GM21390 (cell line): Measurements from ENCODE around the gene RNF11.

Experiments used
- ATAC-seq: cut with Tn5 transposase; IDR thresholded peaks from one replicate; pipeline ENCODE4 v1.9.1; 2021; ENCODE audit not compliant: unreplicated experiment

The RNF11 gene

DNA sequence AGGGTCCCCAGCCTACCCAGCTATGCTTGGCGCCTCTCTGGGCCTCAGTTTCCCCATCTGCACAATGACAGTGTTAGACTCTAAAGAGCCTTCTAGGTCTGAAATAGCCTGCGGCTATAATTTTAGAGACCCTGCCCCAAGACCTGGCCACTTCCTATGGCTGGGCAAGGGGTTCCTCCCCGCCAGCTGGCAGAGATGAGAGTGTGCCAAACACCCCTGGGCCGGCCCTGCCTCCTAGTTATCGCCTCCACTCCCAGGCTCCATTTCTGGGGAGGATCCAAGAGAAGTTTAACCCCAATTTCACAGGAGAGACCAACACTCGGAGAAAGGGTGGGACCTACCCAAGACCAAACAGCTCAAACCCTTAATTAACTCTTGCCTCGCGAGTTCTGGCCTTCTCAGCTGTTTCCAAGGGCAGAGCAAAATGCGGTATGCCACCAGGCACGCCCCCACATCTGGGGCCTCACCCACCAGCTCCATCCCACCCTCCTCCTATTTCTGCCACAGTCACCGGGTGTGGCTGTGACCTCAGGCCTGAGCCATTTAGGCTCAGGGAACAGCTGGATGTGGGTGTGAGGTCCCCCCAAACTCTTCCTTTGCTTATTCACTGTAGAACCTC is 58.6 kb downstream of the RNF11 start:
- ATAC-seq = no peak

DNA sequence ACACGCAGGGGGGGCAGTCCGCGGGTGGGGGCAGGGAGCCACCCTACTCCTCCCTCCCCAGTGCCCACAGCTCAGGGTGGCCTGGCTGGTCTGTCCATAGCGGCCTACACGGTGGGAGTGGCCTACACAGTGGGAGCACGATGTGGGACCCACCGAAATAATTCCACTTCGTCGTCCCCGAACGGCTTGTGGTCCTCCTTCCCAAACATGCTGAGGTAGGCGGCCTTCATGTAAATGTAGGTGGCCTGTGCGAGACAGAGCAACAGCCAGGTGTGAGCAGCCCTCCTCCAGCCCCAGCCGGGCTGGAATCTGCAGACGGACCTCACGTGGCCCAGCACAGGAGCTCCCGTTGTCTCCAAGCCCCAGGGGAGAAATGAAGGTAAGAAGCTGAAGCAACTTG is 59.9 kb downstream of the RNF11 start:
- ATAC-seq = no peak

DNA sequence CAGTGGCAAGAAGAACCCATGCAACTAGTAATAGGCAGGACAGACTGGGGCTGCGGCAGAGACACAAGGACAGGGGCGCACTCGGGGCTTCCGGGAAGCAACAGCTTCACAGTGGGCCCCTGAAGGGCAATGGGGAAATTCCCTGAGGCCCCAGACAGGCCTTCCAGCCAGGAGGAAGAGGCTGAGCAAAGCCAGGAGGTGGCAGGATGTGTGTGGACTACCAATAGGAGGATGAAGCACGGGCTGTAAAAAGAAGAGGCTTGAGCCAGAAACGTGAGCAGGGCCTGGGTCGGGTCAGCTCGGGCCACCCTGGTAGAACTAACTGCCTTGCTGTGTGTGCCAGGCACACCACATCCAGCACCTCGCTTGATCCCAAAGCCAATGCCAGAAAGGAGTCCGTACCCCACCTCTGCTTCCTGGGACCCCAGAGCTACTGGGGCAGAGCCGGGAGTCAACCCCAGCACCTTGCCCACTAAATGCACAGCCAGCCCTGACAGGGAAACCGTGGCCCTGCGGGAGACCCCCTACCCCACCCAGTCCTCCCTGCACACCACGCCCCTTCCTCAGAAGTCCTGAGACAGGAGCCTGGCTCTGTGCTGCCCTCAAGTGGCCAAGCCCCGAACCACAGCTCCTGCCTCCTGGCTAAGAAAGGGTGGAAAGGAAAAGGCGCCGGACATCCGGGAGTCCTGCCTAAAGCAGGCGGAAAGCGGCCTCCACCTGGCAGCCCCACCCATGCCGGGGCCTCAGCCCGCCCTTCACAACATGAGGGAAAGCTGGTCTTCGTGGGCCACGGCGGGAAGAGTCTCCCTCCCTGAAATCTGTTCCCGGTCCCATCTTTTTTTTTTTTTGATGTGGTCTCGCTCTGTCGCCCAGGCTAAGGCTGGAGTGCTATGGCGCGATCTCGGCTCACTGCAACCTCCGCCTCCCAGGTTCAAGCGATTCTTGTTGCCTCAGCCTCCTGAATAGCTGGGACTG is 60.6 kb downstream of the RNF11 start:
- peak; percentile 61 for ATAC-seq

DNA sequence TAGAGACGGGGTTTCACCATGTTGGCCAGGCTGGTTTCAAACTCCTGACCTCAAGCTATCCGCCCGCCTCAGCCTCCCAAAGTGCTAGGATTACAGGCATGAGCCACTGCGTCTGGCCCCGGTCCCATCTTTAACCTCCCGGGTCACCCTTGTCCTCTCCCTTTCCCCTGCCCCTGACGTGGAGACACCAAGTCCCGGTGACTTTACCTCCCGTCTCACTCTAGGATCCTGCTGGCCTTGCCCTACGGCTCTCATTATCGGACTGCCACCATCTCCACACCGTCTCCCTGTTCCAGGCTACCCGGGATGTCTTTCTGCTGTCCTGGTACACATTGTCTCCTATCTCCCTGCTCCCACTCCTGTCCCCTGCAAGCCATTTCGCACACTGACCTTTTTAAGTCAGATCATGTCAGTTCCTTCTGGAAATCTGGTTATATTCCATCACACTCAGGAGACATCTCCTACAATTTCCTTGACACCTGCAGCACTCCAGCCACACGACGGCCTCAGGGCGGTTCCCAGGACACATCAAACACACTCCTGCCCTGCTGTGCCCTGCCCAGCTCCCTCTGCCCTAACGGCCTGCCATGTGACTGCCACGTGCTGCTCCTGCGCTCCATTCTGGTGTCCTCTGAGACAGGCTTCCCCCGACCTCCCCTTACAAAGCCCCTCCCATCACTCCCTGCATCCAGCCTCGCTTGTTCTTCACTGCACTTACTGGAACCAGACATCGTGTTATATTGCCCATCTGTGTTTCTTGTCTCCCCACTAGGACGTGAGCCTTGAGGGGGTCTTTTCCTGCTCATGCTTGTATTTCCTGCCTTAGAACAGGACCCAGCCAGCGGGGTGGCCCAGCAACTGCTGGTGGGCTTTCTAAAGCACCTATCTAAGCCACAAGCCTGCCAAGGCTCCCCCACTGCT is 61.6 kb downstream of the RNF11 start:
- no peak for ATAC-seq

DNA sequence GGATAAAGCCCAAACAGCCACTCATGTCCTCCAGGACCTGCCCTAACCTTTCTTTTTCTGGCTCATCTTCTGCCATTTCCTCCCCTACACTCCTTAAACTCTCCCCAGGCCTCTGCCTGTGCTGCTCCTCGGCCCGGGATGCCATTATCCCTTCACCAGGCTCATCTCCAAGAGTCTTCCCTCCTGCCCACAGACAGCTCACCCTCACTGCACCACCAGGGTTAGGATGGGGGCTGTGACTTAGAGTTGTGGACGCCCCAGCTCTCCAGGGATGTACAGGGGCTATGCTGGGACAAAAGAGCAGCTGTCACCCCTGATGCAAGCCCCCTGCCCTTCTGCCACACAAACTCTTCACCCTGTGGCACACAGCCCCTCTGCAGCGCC is 62.2 kb downstream of the RNF11 start:
- no peak for ATAC-seq

DNA sequence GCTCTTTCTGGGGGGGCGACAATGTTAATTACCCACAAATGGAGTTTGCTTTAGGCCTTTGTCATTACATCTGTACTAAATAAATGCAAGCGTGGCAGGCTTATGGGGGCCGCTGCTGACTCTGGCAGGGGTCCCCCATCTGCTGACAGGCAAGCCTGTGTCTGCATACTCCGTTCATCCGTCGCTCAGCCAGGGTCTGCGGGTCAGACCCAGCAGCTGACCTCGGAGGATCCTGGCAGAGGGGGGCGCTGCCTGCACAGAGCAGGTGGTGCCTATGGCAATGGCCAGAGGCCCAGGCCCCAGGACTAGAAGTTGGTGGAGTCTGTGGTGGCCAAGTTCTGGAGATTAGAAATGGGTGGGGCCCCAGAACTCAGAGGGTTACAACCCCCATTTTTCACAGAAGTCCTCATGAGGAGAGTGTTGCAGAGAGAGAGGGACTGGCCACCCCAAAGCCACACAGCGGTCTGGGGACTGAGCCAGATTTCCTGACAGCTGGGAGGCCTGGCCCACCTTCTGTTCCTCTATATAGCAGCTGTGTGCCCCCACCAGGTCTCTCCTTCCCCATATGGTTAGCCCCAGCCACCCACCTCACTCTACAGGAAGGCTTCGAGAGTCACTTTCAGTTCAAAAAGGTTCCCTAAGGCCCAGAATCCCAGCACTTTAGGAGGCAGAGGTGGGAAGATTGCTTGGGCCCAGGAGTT is 63.3 kb downstream of the RNF11 start:
- ATAC-seq = no peak

DNA sequence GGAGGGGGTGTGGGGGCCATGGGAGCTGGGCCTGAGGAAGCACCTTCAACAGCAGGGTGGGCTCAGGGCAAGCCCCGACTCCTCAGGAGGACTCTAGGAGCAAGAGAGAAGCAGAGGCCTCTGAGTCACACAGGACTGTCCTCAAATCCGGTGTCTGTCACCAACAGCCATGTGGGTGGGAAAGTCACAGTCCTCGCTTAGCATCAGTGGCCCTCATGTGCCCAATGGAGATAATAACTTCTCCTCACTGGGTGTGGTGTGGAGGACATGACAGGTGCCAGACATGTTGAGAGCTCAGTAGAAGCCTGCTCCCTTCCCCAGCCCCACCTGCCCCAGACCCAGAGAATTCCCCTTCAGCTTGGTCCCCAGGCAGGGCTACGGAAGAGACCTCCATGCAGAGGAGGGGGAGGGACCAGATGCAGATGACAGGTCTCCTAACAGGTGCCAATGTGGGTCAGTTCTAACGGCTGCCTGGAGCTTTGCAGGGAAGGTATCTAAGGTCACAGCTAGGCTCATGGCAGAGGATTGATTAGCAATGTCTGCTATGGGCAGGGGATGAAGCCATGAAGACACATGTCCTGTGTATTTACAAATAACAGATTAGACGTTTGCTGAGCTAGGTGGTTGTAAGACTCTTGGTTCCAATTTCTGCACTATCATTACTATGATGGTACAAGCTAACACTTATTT is 64.1 kb downstream of the RNF11 start:
- no peak for ATAC-seq

DNA sequence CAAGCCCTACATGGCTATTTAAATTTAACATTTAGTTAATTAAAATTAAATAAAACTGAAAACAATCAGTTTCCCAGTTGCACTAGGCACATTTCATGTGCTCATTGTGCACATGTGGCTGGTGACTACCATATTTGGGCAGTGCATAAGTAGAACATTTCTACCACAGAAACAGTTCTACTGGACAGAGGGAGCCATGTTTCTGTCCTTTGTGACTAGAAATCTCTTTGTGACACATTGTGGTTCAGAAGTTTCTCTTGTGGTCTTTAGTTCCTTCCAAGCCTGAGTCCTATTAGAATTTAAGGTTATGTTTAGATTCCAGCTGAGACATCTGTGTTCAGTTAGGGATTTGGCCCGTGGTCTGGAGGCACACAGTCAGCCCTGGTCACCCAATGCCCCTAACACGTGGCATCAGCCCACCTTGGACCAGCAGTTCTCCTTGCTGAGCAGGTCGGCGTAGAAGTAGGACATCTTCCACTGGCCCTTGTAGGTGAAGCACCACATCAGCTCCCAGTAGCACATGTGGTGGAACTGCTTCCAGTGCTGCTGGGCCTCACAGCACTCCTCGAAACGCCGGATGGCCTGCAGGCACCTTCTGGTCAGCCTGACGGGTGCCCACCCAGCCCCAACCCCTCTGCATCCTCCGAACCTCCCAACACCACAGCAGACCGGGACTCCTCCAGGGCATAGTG is 65.2 kb downstream of the RNF11 start:
- ATAC-seq = no peak

DNA sequence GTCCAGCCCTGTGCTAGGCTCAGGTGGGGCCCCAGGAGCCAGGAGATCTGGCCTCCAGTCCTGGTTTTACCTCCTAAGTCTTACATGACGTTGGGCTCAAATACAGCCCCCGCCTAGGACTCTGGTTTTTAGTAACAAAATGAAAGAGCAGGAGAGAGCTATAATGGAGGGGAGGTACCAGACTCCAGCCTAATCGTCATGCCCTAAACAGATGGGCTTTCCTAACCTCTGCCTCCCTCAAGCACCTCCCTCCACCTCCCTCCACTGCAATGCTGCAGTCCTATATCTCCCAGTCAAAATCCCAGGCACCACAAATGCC is 65.7 kb downstream of the RNF11 start:
- no peak for ATAC-seq

DNA sequence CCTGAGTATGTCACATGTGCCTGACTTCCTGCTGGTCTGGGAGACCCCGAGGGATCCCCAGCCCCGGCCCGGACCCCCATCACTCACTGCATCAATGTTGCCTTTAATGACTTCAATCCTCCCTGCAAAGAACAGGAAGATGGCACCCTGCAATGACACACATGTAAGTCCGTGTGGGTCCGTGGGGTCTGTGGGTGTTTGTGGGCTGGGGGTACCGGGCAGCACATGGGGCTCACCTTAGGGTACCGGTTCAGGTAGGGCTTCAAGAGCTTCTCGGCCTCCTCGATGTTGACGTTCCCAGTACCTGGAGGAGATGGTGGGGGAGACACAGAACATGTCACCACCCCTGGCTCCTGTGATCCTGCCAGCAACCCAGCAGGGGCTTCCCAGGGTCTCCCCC is 66.2 kb downstream of the RNF11 start:
- no peak for ATAC-seq

DNA sequence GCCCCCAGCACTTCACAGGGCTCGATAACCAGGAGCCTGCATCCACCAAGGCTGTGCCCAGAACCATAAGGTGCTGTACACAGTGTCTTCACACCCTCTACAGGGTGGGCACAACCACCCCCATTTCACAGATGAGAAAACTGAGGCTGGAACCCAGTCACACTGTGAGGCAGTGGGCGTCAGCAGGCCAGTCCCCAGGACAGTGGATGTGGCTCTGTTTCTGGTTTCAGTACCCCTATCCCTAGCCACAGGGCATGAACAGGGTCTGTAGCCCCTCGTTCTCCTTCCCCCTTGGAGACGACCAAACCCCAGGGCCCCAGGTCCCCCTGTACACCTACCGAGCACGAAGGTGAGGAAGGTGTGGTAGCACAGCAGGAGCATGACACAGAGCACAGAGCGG is 66.7 kb downstream of the RNF11 start:
- no peak for ATAC-seq

DNA sequence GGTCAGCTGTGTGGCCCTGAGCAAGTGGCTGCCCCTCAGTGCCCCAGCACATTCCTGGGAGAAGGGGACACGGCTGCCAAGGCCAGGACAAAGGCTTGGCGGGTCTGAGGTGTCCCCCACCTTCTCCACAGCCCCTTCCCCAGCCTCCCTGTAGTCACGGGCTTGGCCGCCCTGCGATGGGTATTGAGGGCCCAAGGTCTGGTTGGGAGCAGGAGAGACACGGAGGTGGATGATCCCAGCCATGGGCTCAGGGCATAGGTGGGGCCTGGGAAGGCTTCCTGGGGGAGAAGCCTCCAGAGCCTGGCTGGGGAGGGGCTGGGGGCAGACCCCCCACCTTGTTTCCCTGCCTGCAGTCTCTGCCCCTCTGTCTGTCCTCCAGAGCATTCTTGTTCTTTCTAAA is 67.2 kb downstream of the RNF11 start:
- ATAC-seq = no peak

DNA sequence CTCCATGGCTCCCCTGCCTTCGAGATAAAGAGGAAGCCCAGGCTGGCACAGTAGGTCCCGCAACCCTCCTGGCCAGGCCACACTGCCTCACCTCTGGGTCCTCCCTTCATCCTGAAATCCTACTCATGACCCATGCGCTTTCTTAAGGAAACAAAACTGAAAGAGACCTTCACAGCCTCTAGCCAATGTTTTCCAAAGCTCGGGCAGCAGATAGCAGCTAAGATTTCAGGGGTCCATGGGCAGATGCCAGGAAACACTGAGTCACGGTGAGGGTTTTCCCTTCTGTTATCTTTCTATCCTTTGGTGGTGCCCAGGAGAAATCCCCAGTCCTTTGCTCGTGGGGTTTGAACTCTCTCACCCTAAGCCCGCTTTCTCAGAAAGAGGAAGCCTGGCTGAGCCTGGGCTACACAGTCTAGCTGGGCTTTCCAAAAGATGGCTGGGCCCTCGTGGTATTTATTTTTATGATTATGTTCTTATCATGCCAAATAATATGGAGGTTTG is 67.7 kb downstream of the RNF11 start:
- ATAC-seq = peak; percentile 39

DNA sequence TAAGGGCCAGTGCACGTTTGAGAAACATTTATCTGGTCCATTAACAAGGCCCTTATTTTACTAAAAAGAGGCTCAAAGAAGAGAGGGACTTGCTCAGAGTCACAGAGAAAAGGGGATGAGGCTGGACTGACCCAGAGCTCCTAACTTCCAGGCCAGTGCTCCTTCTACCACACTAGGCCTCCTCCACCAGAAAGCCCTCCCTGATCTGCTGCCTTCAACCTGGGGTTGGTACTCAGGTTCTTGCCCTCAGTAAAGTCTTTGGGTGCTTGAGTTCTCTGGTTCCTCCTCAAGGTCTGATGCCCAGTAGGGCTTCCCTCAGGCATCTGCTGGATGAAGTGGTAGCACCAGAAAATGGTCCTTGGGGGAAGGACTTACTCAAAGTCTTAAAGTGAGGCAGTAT is 68.3 kb downstream of the RNF11 start:
- no peak for ATAC-seq

DNA sequence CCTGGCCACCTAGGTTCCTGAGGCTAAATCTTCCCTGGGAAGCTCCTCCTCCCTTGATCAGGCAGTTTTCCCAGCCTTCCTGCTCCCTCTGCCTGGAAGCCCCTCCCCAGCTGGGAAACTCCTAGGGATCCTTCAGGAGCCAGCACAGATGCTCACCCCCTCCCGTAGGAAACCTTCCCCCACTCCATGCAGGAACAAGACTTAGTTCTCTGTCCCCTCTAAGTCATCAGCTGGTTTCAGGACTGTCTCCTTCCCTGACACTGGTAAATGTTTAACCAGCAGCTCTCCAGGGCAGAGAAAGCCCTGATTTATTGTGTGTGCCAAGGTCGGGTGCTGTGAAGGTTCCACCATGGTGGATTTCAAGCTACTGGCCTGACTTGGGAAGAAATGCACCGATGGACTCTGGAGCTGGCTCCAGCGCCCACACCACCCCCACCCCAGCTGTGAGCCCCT is 69.3 kb downstream of the RNF11 start:
- no peak for ATAC-seq

DNA sequence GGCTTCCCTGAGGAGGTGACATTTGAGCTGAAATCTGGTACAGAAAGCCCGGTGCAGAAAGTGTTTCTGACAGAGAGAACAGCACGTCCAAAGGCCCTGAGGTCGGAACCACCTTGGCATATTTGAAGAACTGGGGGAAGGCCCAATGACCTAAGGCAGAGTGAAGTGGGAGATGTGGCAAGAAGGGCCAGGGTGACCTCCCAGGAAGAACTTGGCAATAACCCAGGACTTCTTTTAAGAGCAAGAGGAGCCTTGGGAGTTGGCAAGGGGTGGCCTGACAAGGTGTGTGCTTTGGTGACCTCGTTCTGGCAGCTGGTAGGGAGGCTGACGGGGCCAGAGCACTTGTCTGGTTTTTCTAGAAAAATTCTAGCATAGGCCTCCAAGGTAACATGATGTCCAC is 70.9 kb downstream of the RNF11 start:
- no peak for ATAC-seq

DNA sequence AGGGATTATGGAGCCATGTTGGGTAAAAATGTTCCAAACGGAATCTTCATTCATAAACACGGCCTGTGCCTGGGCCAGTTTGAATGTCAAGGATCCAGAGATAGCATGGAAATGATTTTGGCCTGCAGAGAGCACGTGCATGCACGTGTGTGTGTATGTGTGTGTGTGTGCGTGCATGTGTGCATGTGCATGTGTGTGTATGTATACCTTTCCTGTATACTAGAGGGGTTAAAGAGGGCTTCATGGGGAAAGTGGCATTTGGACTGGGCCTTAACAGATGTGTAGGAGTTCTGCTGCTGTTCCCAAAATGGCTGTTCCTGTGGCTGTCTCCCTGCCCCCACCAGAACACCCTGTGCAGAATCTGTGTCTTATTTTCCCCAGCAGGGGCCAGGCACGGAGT is 72.6 kb downstream of the RNF11 start:
- ATAC-seq = no peak

DNA sequence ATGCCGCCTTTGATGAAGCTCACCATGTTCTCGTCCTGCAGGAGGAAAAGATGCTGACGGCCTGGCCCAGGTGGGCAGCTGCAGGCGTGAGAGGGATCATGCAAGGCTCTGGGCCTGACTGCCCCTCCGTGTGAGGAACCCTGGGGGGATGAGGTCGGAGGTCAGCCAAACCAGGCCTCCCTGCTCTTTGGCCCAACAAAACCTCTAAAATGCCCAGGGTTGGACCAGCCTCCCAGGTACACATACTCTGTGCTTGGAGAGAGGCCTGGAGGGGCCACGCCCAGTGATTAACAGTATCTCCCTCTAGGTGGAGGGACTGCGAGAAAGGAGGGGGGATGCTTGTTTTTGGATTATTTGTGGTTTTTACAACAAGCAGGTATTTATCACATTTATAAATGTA is 73.2 kb downstream of the RNF11 start:
- no peak for ATAC-seq

DNA sequence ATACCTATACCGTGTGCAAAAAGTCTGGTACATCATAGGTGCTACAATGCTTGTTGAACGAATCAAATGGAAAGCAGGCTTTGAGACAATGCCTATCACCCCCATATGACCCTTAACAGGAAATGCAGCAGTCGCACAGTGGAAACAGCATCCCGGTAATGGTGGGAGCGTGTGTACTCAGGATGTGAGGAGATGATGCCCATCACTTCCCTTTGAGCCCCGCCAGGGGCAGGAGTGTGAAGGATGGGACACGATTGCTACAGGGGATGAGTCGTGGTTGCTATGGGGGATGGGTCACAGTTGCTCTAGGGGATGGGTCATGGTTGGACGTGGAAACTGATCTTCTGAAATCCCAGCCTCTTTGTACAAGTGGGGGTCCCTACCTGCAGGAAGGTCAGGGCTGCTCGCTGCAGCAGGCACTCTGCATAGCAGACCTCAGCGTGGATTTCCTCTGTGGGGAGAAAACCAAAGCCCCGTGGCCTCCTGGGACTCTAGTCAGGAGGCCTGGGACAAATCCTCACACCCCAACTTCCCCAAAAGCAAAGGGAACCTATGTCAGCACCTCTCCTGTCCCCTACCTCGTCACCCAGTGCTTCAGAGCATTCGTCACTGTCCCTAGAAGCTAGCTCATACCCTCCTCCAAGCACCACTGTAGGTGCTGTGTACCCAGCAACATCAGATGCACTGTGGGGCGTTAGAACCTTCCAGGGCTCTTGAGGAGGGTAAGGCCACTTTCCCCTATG is 75.0 kb downstream of the RNF11 start:
- ATAC-seq = no peak
